ENCODE measurements around the gene UBXN4. TPM values are rescaled to one million over a fixed set of nuclear protein-coding genes. Genes with fewer than 3 reads are reported as not detected.
A peak's percentile ranks its signal among the peaks of the same experiment; 100 is the strongest.

Gene UBXN4
- total RNA-seq, 1 donor from 2014 or later = 94.3 TPM

GRCh38 chr2:135825131-135825530 is 83.5 kb downstream of the UBXN4 start:
- TF ChIP-seq EZH2 (IDR thresholded peaks at IDR 0.05) = no peak
- TF ChIP-seq EZH2phosphoT487 (IDR thresholded peaks at IDR 0.05) = no peak
- no peak for TF ChIP-seq CTCF (IDR thresholded peaks at IDR 0.05)
- Histone ChIP-seq H3K4me1 (peaks cover 5% of the 10 kb centered on the region), H3K9me3 (ENCODE audit: low read depth) (no peaks in the 10 kb centered on the region), H3K27me3 (no peaks in the 10 kb centered on the region), H3K27ac (no peak overlapping the region), H3K9ac (no peak overlapping the region), H2AFZ (replicated peaks) (peak overlapping the region; percentile 90), H3K4me3 (no peak overlapping the region), H4K20me1 (ENCODE audit: low read depth) (no peaks in the 10 kb centered on the region), H3K79me2 (ENCODE audit: low read depth) (no peaks in the 10 kb centered on the region), H3F3A (ENCODE audit: low read depth) (no peaks in the 10 kb centered on the region), H3K36me3 (no peaks in the 10 kb centered on the region), H3K4me2 (no peak overlapping the region)
- DNase-seq (ENCODE audit: low spot score) = no peak
- Mint-ChIP-seq H3K36me3 (no peaks in the 10 kb centered on the region), H3K4me1 (peaks cover 5% of the 10 kb centered on the region), H3K27me3 (ENCODE audit: insufficient read depth, low read depth) (peaks cover 8% of the 10 kb centered on the region), H3K9me3 (no peaks in the 10 kb centered on the region), H3K27ac (no peak overlapping the region), H3K4me3 (no peak overlapping the region)

DNA sequence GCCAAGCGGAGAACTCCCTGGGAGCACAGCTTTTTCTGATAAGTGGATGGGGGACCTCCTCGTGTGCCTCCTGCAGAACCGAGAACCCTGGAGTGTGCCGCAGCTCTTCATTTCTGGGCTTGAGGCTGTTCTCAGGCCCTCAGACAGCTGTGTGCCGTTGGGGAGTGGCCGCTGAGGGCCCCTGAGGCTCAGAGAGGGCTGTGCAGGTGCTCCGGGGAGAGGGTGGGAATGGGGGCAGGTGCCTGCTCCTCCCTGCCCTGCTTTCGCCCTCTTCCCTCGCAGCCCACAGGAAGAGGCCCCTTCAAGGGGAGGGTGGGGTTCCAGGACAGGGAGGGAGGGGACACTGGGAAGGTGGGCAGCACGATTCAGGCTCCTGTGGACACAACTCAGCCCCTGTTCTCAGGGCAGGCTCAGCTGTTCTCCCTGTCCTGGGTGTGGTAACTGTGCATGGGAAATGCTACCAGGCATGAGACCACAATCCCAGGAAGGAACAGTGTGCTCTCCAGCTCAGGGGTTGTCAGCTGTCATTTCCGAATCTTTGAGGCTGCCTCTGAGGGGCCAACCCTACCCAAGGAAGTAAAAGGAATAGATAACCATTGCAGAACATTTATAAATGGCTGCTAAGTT is 84.0 kb downstream of the UBXN4 start:
- peak overlapping the region; percentile 90 for H2AFZ ChIP-seq (replicated peaks)
- H3K27ac ChIP-seq = no peak overlapping the region
- TF ChIP-seq EZH2 (IDR thresholded peaks at IDR 0.05) (no peak), EZH2phosphoT487 (IDR thresholded peaks at IDR 0.05) (no peak), CTCF (IDR thresholded peaks at IDR 0.05) (no peak)
- H3K4me1 ChIP-seq = peaks cover 5% of the 10 kb centered on the region
- H3F3A ChIP-seq (ENCODE audit: low read depth) = no peaks in the 10 kb centered on the region
- no peaks in the 10 kb centered on the region for H3K9me3 ChIP-seq (ENCODE audit: low read depth)
- no peak overlapping the region for H3K4me3 Mint-ChIP-seq
- H3K9ac ChIP-seq = no peak overlapping the region
- no peak overlapping the region for H3K27ac Mint-ChIP-seq
- no peaks in the 10 kb centered on the region for H3K36me3 ChIP-seq
- no peaks in the 10 kb centered on the region for H3K27me3 ChIP-seq
- no peak overlapping the region for H3K4me3 ChIP-seq
- peaks cover 3% of the 10 kb centered on the region for H3K4me1 Mint-ChIP-seq
- H4K20me1 ChIP-seq (ENCODE audit: low read depth) = no peaks in the 10 kb centered on the region
- no peak overlapping the region for H3K4me2 ChIP-seq
- H3K79me2 ChIP-seq (ENCODE audit: low read depth) = no peaks in the 10 kb centered on the region
- H3K27me3 Mint-ChIP-seq (ENCODE audit: insufficient read depth, low read depth) = peaks cover 8% of the 10 kb centered on the region
- no peaks in the 10 kb centered on the region for H3K36me3 Mint-ChIP-seq
- DNase-seq (ENCODE audit: low spot score) = no peak
- no peaks in the 10 kb centered on the region for H3K9me3 Mint-ChIP-seq

- Histone ChIP-seq H3K27ac (no peak overlapping the region), H3K79me2 (ENCODE audit: low read depth) (no peaks in the 10 kb centered on the region), H3K9me3 (ENCODE audit: low read depth) (no peaks in the 10 kb centered on the region), H3K9ac (no peak overlapping the region), H3K36me3 (no peaks in the 10 kb centered on the region), H3K27me3 (no peaks in the 10 kb centered on the region), H3K4me2 (no peak overlapping the region), H3K4me3 (no peak overlapping the region), H4K20me1 (ENCODE audit: low read depth) (no peaks in the 10 kb centered on the region), H2AFZ (replicated peaks) (peak overlapping the region; percentile 37), H3K4me1 (peaks cover 5% of the 10 kb centered on the region), H3F3A (ENCODE audit: low read depth) (no peaks in the 10 kb centered on the region)
- TF ChIP-seq EZH2phosphoT487 (IDR thresholded peaks at IDR 0.05) (no peak), CTCF (IDR thresholded peaks at IDR 0.05) (no peak), EZH2 (IDR thresholded peaks at IDR 0.05) (no peak)
- H3K27me3 Mint-ChIP-seq (ENCODE audit: insufficient read depth, low read depth) = peaks cover 8% of the 10 kb centered on the region
- peak; percentile 60 for DNase-seq (ENCODE audit: low spot score)
- no peak overlapping the region for H3K27ac Mint-ChIP-seq
- no peaks in the 10 kb centered on the region for H3K36me3 Mint-ChIP-seq
- H3K4me3 Mint-ChIP-seq = no peak overlapping the region
- no peaks in the 10 kb centered on the region for H3K9me3 Mint-ChIP-seq
- peaks cover 3% of the 10 kb centered on the region for H3K4me1 Mint-ChIP-seq
These were observed 84.9 kb downstream of the UBXN4 start for GRCh38 chr2:135826544-135826943.
